ENCODE results near the gene DNAH11. TPM values are rescaled to one million over a fixed set of nuclear protein-coding genes. Genes with fewer than 3 reads are reported as not detected.

Gene DNAH11
- total and polyA plus RNA-seq, 2 of the 8 experiments (the other 6 are each of a cell fraction or from before 2014, with no cell fraction given): 1.8 to 4.9 TPM

DNA sequence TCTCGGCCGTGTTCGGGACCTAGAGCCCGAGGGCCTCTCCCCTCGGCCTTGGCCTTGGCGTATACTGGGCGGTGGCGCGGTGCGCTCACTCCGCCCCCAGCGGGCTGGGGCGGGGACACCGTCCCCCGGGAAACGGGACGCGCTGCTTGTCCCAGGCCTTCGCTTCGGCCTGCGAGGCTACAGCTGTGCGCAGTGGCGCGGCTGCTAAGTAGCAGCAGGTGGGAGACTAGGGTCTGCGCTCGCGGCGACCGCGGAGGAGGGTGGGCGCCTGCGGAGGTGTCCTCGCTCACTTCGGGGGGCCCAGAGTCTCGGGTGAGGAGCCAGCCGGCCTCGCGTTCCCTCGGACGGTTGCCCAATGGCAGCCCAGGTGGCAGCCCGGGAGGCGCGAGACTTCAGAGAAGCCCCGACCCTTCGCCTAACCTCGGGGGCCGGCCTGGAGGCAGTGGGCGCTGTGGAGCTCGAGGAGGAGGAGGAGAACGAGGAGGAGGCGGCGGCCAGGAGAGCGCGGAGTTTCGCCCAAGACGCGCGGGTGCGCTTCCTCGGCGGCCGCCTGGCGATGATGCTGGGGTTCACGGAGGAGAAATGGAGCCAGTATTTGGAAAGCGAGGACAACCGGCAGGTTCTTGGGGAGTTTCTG lies at the start of gene DNAH11 (continued):
- TF ChIP-seq FOSL1 (IDR thresholded peaks at IDR 0.05; ENCODE audit: insufficient read depth, low read depth, low read length): no peak
- TF ChIP-seq JUN (IDR thresholded peaks at IDR 0.05; ENCODE audit: low read depth, low read length): no peak
- no peak for TF ChIP-seq SIX5 (IDR thresholded peaks at IDR 0.05; ENCODE audit: low read depth, low read length)
- TF ChIP-seq RFX5 (IDR thresholded peaks at IDR 0.05; ENCODE audit: borderline replicate concordance, low read depth, low read length): no peak
- no peak for TF ChIP-seq EGR1 (IDR thresholded peaks at IDR 0.05; ENCODE audit: borderline replicate concordance, low read depth, low read length)
- TF ChIP-seq BACH1 (IDR thresholded peaks at IDR 0.05; ENCODE audit: low read length): no peak
- TF ChIP-seq PHF8 (conservative IDR thresholded peaks at IDR 0.05; ENCODE audit: low read depth, low read length): peak; percentile 46; the same call in 1 of the 2 replicates
